ENCODE results near the gene CNBD2.

DNA sequence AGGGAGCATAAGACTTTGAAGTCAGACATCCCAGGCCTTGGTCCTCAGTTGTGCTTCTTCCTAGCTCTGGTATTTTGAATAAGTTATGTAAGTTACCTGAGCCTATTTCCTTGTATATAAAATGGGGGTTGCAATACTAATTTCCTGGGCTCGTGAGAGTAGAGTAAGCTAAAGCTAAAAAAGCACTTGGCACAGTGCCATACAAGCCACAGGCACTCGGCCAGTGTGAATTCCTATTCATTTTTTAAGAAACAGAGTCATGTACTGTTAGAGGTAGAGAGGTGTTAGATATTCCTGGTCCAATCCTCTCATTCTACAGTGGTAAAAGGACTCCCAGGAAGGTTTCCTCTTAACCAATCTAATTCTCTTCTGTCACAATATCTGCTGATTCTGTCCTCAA, 106.6 kb downstream of the CNBD2 start:
- TF ChIP-seq ZFP30 (CRISPR knock-in tag; IDR thresholded peaks at IDR 0.05) (no peak), ISL1 (CRISPR knock-in tag; IDR thresholded peaks at IDR 0.05) (no peak), ZNF70 (CRISPR knock-in tag; IDR thresholded peaks at IDR 0.05) (no peak), ESRRG (CRISPR knock-in tag; IDR thresholded peaks at IDR 0.05) (no peak), PPARA (CRISPR knock-in tag; IDR thresholded peaks at IDR 0.05; ENCODE audit: borderline replicate concordance) (no peak)
- TF ChIP-seq, protein P1, sequence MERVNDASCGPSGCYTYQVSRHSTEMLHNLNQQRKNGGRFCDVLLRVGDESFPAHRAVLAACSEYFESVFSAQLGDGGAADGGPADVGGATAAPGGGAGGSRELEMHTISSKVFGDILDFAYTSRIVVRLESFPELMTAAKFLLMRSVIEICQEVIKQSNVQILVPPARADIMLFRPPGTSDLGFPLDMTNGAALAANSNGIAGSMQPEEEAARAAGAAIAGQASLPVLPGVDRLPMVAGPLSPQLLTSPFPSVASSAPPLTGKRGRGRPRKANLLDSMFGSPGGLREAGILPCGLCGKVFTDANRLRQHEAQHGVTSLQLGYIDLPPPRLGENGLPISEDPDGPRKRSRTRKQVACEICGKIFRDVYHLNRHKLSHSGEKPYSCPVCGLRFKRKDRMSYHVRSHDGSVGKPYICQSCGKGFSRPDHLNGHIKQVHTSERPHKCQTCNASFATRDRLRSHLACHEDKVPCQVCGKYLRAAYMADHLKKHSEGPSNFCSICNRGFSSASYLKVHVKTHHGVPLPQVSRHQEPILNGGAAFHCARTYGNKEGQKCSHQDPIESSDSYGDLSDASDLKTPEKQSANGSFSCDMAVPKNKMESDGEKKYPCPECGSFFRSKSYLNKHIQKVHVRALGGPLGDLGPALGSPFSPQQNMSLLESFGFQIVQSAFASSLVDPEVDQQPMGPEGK (CRISPR knock-in tag; IDR thresholded peaks at IDR 0.05; ENCODE audit: borderline replicate concordance) = no peak
- TF ChIP-seq, protein P2, sequence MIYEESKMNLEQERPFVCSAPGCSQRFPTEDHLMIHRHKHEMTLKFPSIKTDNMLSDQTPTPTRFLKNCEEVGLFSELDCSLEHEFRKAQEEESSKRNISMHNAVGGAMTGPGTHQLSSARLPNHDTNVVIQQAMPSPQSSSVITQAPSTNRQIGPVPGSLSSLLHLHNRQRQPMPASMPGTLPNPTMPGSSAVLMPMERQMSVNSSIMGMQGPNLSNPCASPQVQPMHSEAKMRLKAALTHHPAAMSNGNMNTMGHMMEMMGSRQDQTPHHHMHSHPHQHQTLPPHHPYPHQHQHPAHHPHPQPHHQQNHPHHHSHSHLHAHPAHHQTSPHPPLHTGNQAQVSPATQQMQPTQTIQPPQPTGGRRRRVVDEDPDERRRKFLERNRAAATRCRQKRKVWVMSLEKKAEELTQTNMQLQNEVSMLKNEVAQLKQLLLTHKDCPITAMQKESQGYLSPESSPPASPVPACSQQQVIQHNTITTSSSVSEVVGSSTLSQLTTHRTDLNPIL (CRISPR knock-in tag; IDR thresholded peaks at IDR 0.05; ENCODE audit: low read depth) = no peak

Measured in SK-N-SH treated with all-trans-retinoic acid at 6 μM for 48 hours (cell line).